ENCODE measurements around the gene RSAD1.

The RSAD1 gene

GRCh38 chr17:50453901-50454300, 24.8 kb upstream of the RSAD1 start:
- no peak for DNase-seq (ENCODE audit: low read depth)
- H3K4me3 ChIP-seq (ENCODE audit: low read depth, low read length), result no peak overlapping the region

GRCh38 chr17:50457621-50458020, 21.0 kb upstream of the RSAD1 start:
- DNase-seq (ENCODE audit: low read depth), result no peak
- no peak overlapping the region for H3K4me3 ChIP-seq (ENCODE audit: low read depth, low read length)

- DNase-seq (ENCODE audit: low read depth), result no peak
- no peak overlapping the region for H3K4me3 ChIP-seq (ENCODE audit: low read depth, low read length)
Measured at GRCh38 chr17:50458270-50458669, 20.4 kb upstream of the RSAD1 start.

GRCh38 chr17:50458701-50459676, 19.7 kb upstream of the RSAD1 start:
- no peak overlapping the region for H3K4me3 ChIP-seq (ENCODE audit: low read depth, low read length)
- DNase-seq (ENCODE audit: low read depth), result no peak

GRCh38 chr17:50459756-50460155, 18.9 kb upstream of the RSAD1 start:
- no peak overlapping the region for H3K4me3 ChIP-seq (ENCODE audit: low read depth, low read length)
- no peak for DNase-seq (ENCODE audit: low read depth)

- no peak overlapping the region for H3K4me3 ChIP-seq (ENCODE audit: low read depth, low read length)
- DNase-seq (ENCODE audit: low read depth), result no peak
Measured at GRCh38 chr17:50460831-50461526, 17.7 kb upstream of the RSAD1 start.

- DNase-seq (ENCODE audit: low read depth), result no peak
- no peak overlapping the region for H3K4me3 ChIP-seq (ENCODE audit: low read depth, low read length)
Measured at GRCh38 chr17:50461550-50462132, 17.0 kb upstream of the RSAD1 start.

GRCh38 chr17:50462446-50462845, 16.2 kb upstream of the RSAD1 start:
- no peak overlapping the region for H3K4me3 ChIP-seq (ENCODE audit: low read depth, low read length)
- DNase-seq (ENCODE audit: low read depth), result no peak

- no peak overlapping the region for H3K4me3 ChIP-seq (ENCODE audit: low read depth, low read length)
- DNase-seq (ENCODE audit: low read depth), result no peak
Measured at GRCh38 chr17:50464121-50464520, 14.5 kb upstream of the RSAD1 start.

GRCh38 chr17:50464736-50465135, 13.9 kb upstream of the RSAD1 start:
- H3K4me3 ChIP-seq (ENCODE audit: low read depth, low read length), result no peak overlapping the region
- DNase-seq (ENCODE audit: low read depth), result no peak

- H3K4me3 ChIP-seq (ENCODE audit: low read depth, low read length), result no peak overlapping the region
- DNase-seq (ENCODE audit: low read depth), result no peak
Measured at GRCh38 chr17:50465171-50465570, 13.5 kb upstream of the RSAD1 start.

- H3K4me3 ChIP-seq (ENCODE audit: low read depth, low read length), result no peak overlapping the region
- DNase-seq (ENCODE audit: low read depth), result no peak
Measured at GRCh38 chr17:50465635-50466034, 13.0 kb upstream of the RSAD1 start.

GRCh38 chr17:50466371-50467113, 12.1 kb upstream of the RSAD1 start:
- no peak overlapping the region for H3K4me3 ChIP-seq (ENCODE audit: low read depth, low read length)
- DNase-seq (ENCODE audit: low read depth), result no peak

GRCh38 chr17:50467114-50467854, 11.4 kb upstream of the RSAD1 start:
- DNase-seq (ENCODE audit: low read depth), result no peak
- no peak overlapping the region for H3K4me3 ChIP-seq (ENCODE audit: low read depth, low read length)

GRCh38 chr17:50467855-50468303, 10.8 kb upstream of the RSAD1 start:
- DNase-seq (ENCODE audit: low read depth), result no peak
- no peak overlapping the region for H3K4me3 ChIP-seq (ENCODE audit: low read depth, low read length)

- no peak for DNase-seq (ENCODE audit: low read depth)
- H3K4me3 ChIP-seq (ENCODE audit: low read depth, low read length), result peak within 1 kb of the TSS; percentile 28
Measured at GRCh38 chr17:50468304-50469207, 10.1 kb upstream of the RSAD1 start, which contains the start of gene CHAD. CHAD (minus strand) TSS chr17:50468880; CDS start chr17:50468813, 67 bp downstream.

GRCh38 chr17:50469208-50469605, 9.5 kb upstream of the RSAD1 start:
- DNase-seq (ENCODE audit: low read depth), result no peak

More at GRCh38 chr17:50469208-50469605, 9.5 kb upstream of the RSAD1 start:
- peak overlapping the region; percentile 28 for H3K4me3 ChIP-seq (ENCODE audit: low read depth, low read length)

Data from skeletal muscle cell (primary cell).